ENCODE data around the gene AEBP1.

Gene AEBP1

DNA sequence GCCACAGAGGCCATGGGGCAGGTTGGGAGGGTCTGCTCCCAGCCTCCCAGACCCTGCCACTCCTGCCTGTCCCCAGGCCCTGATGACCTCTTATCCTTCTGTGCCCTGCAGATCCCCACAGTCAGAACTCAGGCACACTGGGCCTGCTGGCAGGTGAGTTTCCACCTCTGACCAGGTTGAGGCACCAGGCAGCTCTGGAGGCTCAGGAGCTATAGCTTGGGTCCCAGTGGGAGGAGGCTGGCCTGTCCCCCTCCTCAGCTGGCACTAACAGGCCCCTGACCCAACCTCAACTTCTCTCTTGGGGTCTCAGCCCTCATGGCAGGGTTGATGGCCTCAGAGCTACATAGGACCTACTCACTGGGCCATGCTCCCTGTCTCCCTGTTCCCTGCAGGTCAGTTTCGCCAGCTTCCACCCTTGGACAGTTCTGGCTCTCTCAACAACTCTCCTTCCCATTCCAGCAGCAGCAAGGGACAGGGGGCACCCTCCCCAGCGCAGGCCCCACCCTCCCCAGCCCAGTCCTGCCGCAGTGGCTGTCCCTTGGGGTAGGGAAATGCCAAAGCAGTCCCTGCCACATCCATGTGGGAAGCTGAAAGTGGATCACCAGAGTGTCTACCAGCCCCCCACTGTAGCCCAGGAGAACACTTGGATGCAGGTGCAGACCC is 2.7 kb upstream of the AEBP1 start:
- CTCF ChIA-PET, result no interaction called here
- H3K27ac Mint-ChIP-seq, result no peak overlapping the region
- H3K36me3 Mint-ChIP-seq, result no peaks in the 10 kb centered on the region
- DNase-seq, result no peak
- H3K4me1 Mint-ChIP-seq, result peaks cover 14% of the 10 kb centered on the region
- no peak overlapping the region for H3K4me3 Mint-ChIP-seq
- no peaks in the 10 kb centered on the region for H3K9me3 Mint-ChIP-seq
- H3K27me3 Mint-ChIP-seq, result peaks cover 59% of the 10 kb centered on the region

GRCh38 chr7:44101966-44102845 is 1.9 kb upstream of the AEBP1 start:
- CTCF ChIA-PET, result interaction anchor here (0.8 kb wide), 1 partner anchor 94 kb away, joined by 3 read pairs; no protein-coding TSS in a partner anchor
- no peak overlapping the region for H3K27ac Mint-ChIP-seq
- H3K4me3 Mint-ChIP-seq, result no peak overlapping the region
- no peaks in the 10 kb centered on the region for H3K36me3 Mint-ChIP-seq
- H3K27me3 Mint-ChIP-seq, result peaks cover 61% of the 10 kb centered on the region
- peaks cover 9% of the 10 kb centered on the region for H3K4me1 Mint-ChIP-seq
- no peaks in the 10 kb centered on the region for H3K9me3 Mint-ChIP-seq
- DNase-seq, result no peak

GRCh38 chr7:44102846-44103565 is 1.1 kb upstream of the AEBP1 start:
- Mint-ChIP-seq H3K27ac (no peak overlapping the region), H3K4me1 (peaks cover 3% of the 10 kb centered on the region), H3K9me3 (no peaks in the 10 kb centered on the region), H3K27me3 (peaks cover 61% of the 10 kb centered on the region), H3K4me3 (peak overlapping the region; percentile 47), H3K36me3 (no peaks in the 10 kb centered on the region)
- CTCF ChIA-PET, result interaction anchor here (0.8 kb wide), 1 partner anchor 94 kb away, joined by 3 read pairs; no protein-coding TSS in a partner anchor
- no peak for DNase-seq

DNA sequence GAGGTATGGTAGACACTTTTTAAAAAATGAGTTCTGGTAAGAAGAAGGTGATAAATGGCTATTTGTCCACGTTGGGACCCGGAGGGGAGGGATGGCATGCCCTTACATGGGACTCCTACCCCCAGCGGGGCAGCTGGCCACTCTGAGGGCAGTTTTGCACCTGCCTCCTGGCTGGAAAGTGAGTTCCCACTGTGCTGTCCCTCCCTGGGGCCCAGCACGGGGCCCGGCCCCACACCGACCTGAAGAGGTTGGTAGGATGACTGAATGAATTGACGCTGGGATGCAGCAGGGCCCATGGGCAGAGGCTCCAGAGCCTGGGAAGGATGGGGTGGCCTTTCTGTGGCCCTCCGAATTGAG is 601 bp upstream of the AEBP1 start:
- no peak overlapping the region for H3K27ac Mint-ChIP-seq
- CTCF ChIA-PET, result no interaction called here
- no peak for DNase-seq

DNA sequence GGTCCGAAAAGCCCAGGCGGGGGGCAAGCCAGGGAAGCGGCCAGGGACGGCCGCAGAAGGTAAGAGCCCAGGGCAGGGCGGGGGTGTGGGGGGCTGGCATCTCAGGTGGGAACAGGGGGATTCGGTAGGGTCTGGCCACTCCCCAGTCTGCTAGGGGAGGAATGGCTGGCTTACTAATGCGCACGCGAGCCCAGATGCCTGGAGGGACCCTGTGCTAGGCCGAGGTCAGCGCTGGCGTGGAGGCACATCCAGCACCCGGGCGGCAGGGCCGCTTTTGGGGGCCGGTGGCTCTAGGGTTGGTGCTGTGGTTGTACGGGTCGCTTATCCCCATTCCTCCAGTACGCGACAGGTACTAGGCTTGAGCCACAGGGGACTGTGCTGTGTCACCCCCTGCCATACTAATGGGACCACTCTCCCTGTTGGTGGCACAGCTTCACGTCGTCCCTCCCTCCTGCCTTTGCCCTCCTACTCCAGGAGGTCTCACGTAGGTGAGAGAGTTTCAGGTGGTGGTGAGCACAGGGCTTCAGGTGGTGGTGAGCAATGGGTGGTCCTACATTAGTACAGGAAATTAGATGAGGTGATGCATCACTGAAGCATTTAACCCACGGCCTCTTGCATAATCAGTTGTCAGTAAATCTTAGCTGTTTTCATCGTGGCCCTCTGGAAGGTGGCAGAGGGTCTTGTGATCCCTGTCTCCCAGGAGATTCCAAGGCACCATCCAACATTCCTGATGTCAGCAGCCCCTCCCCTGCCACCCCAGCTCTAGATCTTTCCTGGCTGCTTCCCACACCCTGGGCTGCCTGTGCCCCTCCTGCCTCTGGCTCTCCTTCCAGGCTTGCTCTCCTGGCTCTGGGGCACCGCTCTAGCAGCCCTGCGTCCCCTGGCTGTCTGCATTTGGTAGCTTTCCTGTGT is 971 bp downstream of the AEBP1 start:
- Mint-ChIP-seq H3K4me3 (peak overlapping the region; percentile 40), H3K27me3 (peaks cover 61% of the 10 kb centered on the region), H3K9me3 (no peaks in the 10 kb centered on the region), H3K27ac (no peak overlapping the region), H3K4me1 (peaks cover 3% of the 10 kb centered on the region), H3K36me3 (no peaks in the 10 kb centered on the region)
- CTCF ChIA-PET, result interaction anchor here (0.6 to 1.2 kb wide), 3 partner anchors 24 to 110 kb away, joined by 3 read pairs; no protein-coding TSS in a partner anchor
- no peak for DNase-seq

More for the DNA sequence above, 601 bp upstream of the AEBP1 start:
- Mint-ChIP-seq H3K36me3 (no peaks in the 10 kb centered on the region), H3K27me3 (peaks cover 61% of the 10 kb centered on the region), H3K4me1 (peaks cover 3% of the 10 kb centered on the region), H3K4me3 (peak overlapping the region; percentile 47), H3K9me3 (no peaks in the 10 kb centered on the region)

DNA sequence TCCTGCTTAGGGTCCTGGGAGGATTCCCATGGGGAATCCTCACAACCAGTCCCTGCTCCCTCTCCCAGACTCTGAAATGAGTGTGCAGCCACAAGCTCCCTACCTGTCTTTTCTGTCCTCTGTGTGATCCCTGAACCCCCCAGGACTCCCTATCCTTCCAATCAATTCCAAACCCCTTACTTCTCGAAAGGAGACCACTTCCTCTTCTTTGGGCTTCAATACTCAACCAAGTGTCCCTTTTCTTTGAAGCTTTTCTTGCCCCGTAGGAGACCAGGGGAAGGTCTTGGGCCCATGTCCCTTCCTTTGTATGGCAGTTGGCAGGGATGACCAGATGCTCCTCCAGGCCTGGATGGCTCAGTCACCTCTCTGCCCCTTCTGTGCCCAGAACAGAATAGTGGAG is 1.7 kb downstream of the AEBP1 start:
- H3K4me3 Mint-ChIP-seq, result peak overlapping the region; percentile 12
- H3K27me3 Mint-ChIP-seq, result peaks cover 57% of the 10 kb centered on the region
- no peak for DNase-seq
- H3K9me3 Mint-ChIP-seq, result no peaks in the 10 kb centered on the region
- no peak overlapping the region for H3K27ac Mint-ChIP-seq
- CTCF ChIA-PET, result interaction anchor here (1.2 kb wide), 1 partner anchor 109 kb away, joined by 3 read pairs; no protein-coding TSS in a partner anchor
- peaks cover 3% of the 10 kb centered on the region for H3K4me1 Mint-ChIP-seq
- H3K36me3 Mint-ChIP-seq, result no peaks in the 10 kb centered on the region

- no peak for DNase-seq
- Mint-ChIP-seq H3K9me3 (no peaks in the 10 kb centered on the region), H3K36me3 (no peaks in the 10 kb centered on the region), H3K4me3 (no peak overlapping the region), H3K27ac (no peak overlapping the region), H3K27me3 (peaks cover 50% of the 10 kb centered on the region), H3K4me1 (peaks cover 3% of the 10 kb centered on the region)
- CTCF ChIA-PET, result interaction anchor here (1.2 kb wide), 1 partner anchor 108 kb away, joined by 3 read pairs; no protein-coding TSS in a partner anchor
These were observed 2.3 kb downstream of the AEBP1 start for GRCh38 chr7:44106311-44107065.

DNA sequence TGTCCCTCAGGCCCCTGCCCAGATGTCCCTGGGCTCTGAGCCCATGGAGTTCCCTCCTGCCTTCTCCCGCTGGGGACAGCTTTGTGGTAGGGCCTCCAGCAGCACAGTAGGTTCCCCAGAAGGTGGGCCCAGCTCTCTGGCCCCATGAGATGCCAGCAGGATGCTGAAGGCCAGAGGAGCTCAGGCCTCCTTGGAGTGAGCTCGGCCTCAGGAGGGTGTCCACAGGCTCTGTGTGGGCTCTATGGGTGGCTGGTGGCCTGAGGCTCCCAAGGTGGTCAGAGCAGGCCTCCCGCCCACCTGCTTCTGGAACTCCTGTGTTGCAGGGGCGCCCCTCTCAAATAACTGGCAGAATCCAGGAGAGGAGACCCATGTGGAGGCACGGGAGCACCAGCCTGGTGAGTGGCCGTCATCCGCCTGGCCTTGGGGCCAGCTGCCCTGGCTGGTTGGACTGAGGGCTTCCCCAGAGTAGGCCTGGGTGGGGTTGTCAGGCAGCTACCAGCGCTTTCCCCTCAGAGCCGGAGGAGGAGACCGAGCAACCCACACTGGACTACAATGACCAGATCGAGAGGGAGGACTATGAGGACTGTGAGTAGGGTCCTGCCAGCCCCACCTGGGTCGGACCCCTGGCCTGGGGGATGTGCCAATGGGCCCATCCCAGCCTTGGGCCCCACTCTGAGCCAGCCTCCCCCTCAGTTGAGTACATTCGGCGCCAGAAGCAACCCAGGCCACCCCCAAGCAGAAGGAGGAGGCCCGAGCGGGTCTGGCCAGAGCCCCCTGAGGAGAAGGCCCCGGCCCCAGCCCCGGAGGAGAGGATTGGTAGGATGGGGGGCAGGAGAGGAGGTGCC is 3.2 kb downstream of the AEBP1 start:
- Mint-ChIP-seq H3K4me3 (no peak overlapping the region), H3K36me3 (no peaks in the 10 kb centered on the region), H3K9me3 (no peaks in the 10 kb centered on the region), H3K4me1 (peaks cover 3% of the 10 kb centered on the region), H3K27ac (no peak overlapping the region), H3K27me3 (peaks cover 42% of the 10 kb centered on the region)
- no peak for DNase-seq
- CTCF ChIA-PET, result no interaction called here

- H3K9me3 Mint-ChIP-seq, result no peaks in the 10 kb centered on the region
These were observed 4.0 kb downstream of the AEBP1 start for GRCh38 chr7:44107961-44108767.

DNA sequence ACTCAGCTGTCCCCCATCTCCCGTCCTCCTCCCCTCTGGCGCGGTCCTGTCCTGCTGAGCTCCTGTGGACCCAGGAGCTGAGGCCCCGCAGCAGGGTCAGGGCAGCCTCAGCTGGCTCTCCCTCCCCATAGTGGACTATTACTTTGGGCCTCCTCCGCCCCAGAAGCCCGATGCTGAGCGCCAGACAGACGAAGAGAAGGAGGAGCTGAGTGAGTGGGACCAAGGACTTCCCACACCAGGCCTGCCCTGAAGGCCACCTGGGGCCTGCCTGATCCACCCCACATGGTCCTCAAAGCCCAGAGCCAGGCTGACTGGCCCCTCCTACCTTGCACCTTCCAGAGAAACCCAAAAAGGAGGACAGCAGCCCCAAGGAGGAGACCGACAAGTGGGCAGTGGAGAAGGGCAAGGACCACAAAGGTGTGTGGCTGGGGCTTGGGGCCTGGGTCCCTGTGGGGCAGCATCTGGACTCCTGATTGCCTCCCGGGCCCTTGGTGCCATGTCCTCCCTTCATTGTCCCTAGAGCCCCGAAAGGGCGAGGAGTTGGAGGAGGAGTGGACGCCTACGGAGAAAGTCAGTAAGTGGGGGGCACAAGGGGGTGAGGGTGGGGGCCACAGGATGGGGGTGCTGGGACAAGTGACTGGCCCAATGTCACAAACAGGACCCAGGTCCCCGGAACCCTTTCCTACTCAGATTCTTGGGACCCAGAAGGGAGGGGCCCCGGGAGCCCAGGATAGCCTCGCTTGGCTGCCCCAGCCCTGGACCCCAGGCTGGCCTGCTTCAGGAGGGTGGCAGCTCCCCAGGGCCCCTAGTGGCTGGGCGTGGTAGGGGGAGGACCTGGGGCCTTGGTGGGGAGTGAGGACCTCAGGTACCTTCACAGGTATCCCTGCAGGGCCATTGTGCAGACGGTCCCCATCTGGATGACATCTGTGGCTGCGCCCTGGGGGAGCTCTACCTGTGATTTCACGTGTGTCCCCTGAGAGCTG is 4.9 kb downstream of the AEBP1 start:
- DNase-seq, result no peak
- Mint-ChIP-seq H3K36me3 (peaks cover 4% of the 10 kb centered on the region), H3K27me3 (peaks cover 25% of the 10 kb centered on the region), H3K27ac (no peak overlapping the region), H3K4me1 (peaks cover 3% of the 10 kb centered on the region), H3K4me3 (no peak overlapping the region), H3K9me3 (no peaks in the 10 kb centered on the region)
- CTCF ChIA-PET, result interaction anchor here (1.2 kb wide), 1 partner anchor 17 kb away, joined by 3 read pairs; no protein-coding TSS in a partner anchor

More at GRCh38 chr7:44107961-44108767, 4.0 kb downstream of the AEBP1 start:
- no peak overlapping the region for H3K27ac Mint-ChIP-seq
- DNase-seq, result no peak
- H3K36me3 Mint-ChIP-seq, result no peaks in the 10 kb centered on the region
- CTCF ChIA-PET, result no interaction called here
- H3K4me1 Mint-ChIP-seq, result peaks cover 3% of the 10 kb centered on the region
- H3K4me3 Mint-ChIP-seq, result no peak overlapping the region
- H3K27me3 Mint-ChIP-seq, result peaks cover 33% of the 10 kb centered on the region

DNA sequence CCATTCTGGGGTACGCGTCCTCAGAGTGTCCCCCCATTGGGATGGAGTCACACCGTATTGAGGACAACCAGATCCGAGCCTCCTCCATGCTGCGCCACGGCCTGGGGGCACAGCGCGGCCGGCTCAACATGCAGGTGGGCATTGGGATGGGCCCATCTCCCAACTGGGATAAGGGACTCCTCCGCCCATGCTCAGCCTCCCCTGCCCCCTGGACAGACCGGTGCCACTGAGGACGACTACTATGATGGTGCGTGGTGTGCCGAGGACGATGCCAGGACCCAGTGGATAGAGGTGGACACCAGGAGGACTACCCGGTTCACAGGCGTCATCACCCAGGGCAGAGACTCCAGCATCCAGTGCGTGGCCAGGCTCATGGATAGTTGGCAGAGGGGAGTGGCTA is 5.8 kb downstream of the AEBP1 start:
- H3K27me3 Mint-ChIP-seq, result peaks cover 16% of the 10 kb centered on the region
- no peak overlapping the region for H3K4me3 Mint-ChIP-seq
- no peaks in the 10 kb centered on the region for H3K9me3 Mint-ChIP-seq
- DNase-seq, result no peak
- CTCF ChIA-PET, result interaction anchor here (1.2 kb wide), 1 partner anchor 16 kb away, joined by 3 read pairs; no protein-coding TSS in a partner anchor
- H3K36me3 Mint-ChIP-seq, result peaks cover 8% of the 10 kb centered on the region
- H3K27ac Mint-ChIP-seq, result no peak overlapping the region
- peaks cover 3% of the 10 kb centered on the region for H3K4me1 Mint-ChIP-seq

All from activated naive CD4-positive, alpha-beta T cell treated with anti-CD3 and anti-CD28 coated beads, Interleukin-2, amount 10 ng/mL, durations not matched to agents 7 days and 5 days (primary cell).